Myometrial cell (primary cell): ENCODE measurements around the gene NRG4. TPM values are rescaled to one million over a fixed set of nuclear protein-coding genes. Genes with fewer than 3 reads are reported as not detected.

Source experiments
- total RNA-seq: library from RNA; depleted of rRNA; stranded (reverse); fragments of >200 nt; gene quantifications from 2 replicates; pipeline ENCODE4 v1.2.3, GENCODE V29; 2015

NRG4 gene, protein sequence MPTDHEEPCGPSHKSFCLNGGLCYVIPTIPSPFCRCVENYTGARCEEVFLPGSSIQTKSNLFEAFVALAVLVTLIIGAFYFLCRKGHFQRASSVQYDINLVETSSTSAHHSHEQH
- total RNA-seq: not detected in 2 replicates

DNA sequence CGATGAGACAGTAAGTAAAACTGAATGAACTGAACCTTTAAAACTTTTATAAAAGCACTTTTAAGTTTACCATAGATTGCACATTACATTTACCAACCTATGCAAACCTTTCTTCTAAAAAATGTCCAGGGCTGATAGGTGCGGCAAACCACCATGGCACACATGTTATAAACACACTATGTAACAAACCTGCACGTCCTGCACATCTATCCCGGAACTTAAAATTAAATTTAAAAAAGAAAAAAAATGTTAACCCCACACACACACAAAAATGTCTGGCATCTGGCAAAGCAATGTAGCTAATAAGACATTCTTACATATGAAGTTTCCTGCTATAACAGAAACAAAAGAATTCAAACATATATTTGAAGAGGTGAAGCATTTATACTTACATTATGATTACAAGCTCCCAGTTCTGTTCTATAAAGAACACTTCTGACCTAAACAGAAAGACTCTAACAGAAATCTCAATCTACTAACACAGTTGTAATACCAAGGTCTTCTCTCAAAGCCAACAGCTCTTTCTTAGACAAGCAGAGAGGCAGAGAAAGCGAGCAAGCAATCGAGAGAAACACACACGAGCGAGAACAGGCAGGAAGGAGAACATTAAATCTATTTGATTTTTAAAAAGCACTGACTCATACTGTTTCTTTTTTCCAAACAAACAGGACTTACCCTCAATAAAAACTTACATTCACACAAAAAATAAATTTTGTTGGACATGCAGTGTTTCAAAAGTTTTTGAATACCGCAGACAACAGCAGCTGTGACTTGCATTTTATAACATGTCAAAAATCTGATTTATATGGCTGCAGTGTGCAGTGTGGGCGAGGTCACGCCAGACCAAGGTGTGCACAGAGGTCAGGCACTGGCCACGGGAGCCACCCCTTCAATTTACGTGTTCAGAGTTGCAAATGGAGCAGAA is at the start of gene NRG4:
NRG4 (minus strand) TSS at position 798 of the 925 bp plus-strand sequence. CDS start 1,194 bp downstream, outside the sequence.

DNA sequence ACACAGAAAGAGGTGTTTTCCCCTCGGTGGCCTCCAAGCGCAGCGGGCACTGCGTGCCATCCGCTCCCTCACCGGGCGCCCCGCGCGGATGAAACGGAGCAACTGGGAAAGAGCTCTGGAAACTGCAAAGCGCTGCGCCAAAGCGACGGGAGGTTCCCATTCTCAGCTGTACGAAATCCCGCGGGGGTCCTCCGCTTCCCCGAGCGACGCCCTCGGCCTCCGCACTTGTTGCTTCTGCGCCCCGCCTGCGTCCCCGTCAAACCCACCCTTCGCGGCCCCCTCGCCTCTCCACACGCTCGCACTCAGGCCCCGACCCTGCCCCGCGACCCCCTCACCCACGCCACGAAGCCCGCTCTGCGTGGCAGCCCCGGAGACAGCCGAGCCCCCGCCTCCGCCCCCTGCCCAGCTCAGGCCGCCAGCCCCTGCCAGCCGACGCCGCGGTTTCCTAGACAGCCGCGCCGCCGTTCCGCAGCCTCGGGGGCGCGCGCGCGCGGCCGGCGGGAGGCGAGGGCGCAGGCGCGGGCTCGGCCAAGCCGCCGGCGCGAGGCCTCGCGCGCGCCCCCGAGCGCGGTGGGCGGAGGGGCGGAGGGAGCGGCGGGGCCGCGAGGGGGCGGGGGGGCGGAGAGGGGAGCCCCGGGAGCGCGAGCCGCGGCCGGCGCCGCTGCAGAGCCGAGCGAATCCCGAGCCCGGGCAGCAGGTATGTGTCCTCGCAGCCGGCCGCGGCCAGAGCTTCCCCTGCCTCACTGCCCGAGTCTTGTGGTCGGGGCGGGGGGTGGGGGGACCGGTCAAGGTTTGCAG is 47.3 kb upstream of the NRG4 start, which contains the start of gene TMEM266:
TMEM266 (plus strand) TSS at position 666 of the 798 bp plus-strand sequence. CDS start 74,279 bp downstream, outside the sequence.

DNA sequence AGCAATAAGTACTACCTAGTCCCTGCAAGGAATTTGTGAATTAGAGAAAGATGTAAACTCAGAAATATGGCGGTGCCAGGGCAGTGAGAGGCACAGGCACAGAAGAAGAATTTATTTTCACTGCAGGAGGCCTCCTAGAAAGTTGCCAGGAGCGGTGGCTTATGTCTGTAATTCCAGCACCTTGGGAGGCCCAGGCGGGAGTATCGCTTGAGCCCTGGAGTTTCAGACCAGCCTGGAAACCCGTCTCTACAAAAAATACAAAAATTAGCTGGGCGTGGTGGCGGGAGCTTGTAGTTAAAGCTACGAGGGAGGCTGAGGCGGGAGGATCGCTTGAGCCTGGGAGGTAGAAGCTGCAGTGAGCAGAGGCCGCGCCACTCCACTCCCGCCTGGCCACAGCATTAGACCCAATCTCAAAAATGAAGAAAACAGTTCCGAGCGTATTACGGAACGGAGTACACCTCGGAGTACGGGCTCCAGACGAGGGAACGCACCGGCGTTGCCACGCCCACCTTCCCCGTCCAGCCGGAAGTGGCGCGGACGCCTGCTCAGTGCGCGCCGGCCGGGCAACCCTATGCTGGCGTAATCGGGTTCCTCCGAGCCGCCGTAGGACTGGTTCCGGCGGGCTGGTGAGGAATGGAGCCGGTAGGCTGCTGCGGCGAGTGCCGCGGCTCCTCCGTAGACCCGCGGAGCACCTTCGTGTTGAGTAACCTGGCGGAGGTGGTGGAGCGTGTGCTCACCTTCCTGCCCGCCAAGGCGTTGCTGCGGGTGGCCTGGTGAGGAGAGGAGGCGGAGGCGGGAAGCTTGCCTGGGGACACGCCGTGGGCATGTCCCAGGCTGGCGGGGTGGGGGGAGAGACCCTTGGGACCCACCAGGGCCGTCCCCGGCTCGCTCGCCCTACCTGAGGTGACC is 108.6 kb downstream of the NRG4 start, which contains the start of gene FBXO22:
FBXO22 (plus strand) TSS at position 548 of the 909 bp plus-strand sequence; CDS start at position 634, 86 bp downstream.

Other genes with a start within 250 kb of the NRG4 start
- gene UBE2Q2, start 169.0 kb downstream of the NRG4 start, total RNA-seq: 34.9 and 37.7 TPM in 2 replicates
- 47.0 and 53.5 TPM in 2 replicates for gene FBXO22, start 108.5 kb downstream of the NRG4 start, total RNA-seq
- gene TMEM266, start 47.6 kb upstream of the NRG4 start, total RNA-seq: 0.53 TPM in 1 of 2 replicates, not detected in the other